Activated CD8-positive, alpha-beta memory T cell treated with anti-CD3 and anti-CD28 coated beads for 48 hours (primary cell): ENCODE results near the gene KPNA3.
"Not testable (repeated sequence)": the region's sequence is repeated elsewhere in the genome, so short reads cannot be mapped to it uniquely, and the experiment has no call there.

Source experiments
- DNase-seq, 3 experiments: peaks; one replicate each; pipeline ENCODE4 v3.0.0-alpha.2; 2020; ENCODE audit warnings: low read depth in 2 of 3, low spot score in 2 of 3

The KPNA3 gene

GRCh38 chr13:49759503-49759902 is 33.0 kb downstream of the KPNA3 start:
- no peak for DNase-seq

DNA sequence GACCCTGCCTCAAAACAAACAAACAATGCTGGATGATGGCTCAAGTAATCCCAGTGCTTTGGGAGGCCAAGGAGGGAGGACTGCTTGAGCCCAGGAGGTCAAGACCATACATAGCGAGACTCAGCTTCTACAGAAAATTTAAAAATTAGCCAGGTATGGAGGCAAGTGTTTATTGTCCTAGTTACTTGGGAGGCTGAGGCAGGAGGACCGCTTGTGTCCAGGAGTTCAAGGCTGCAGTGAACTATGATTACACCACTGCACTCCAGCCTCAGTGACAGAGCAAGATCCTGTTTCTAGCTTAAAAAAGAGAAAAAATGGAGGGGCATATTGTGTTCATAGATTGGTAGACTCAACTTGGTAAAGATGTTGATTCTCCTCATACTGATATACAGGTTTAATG is 36.2 kb downstream of the KPNA3 start:
- DNase-seq: no peak

DNA sequence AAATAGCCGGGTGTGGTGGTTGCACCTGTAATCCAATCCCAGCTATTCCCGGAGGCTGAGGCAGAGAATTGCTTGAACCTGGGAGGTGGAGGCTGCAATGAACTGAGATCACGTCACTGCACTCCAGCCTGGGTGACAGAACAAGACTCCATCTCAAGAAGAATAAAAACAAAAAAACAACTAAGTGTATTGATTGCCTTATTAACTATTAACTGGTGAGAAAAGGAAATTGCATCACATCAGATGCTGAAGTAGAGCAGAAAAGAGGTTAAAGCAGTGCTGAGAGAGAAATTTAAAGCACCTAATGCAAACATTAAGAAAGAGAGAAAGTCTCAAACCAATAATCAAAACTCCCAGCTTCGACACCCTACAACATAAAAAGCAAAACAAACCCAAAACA is 38.3 kb downstream of the KPNA3 start:
- no peak for DNase-seq

DNA sequence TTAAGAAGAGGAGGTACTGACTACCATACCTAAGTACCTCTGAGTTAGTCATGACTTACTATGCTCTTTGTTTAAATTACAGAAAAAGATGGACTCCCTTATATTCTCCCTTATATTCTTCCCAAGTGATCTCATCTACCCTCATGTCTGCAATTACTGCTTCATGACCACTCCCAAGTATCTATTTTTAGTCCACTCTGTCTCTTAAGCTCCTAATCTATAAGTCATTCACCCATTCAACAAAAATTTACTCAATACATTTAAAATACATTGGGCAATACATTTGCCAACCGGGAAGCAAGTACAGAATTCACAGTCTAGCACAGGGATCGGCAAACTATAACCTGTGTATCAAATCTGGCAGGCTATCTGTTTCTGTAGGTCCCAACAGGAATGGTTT is 42.6 kb downstream of the KPNA3 start:
- no peak for DNase-seq

DNA sequence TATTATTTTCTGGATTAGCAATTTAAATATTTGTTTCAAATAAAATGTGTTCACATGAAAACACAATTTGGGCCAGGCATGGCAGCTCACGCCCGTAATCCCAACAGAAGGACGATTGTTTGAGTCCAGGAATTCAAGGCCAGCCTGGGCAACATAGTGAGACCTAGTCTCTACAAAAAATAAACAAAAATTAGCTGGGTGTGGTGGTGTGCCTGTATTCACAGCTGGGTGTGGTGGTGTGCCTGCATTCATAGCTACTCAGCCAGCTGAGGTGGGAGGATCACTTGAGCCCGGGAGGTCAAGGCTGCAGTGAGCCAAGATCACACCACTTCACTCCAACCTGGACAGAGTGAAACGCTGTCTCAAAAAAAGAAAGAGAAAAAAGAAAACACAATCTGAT is 46.4 kb downstream of the KPNA3 start:
- no peak for DNase-seq

GRCh38 chr13:49740870-49741269 is 51.6 kb downstream of the KPNA3 start:
- DNase-seq: no peak

GRCh38 chr13:49739498-49740187 is 52.8 kb downstream of the KPNA3 start:
- no peak for DNase-seq

DNA sequence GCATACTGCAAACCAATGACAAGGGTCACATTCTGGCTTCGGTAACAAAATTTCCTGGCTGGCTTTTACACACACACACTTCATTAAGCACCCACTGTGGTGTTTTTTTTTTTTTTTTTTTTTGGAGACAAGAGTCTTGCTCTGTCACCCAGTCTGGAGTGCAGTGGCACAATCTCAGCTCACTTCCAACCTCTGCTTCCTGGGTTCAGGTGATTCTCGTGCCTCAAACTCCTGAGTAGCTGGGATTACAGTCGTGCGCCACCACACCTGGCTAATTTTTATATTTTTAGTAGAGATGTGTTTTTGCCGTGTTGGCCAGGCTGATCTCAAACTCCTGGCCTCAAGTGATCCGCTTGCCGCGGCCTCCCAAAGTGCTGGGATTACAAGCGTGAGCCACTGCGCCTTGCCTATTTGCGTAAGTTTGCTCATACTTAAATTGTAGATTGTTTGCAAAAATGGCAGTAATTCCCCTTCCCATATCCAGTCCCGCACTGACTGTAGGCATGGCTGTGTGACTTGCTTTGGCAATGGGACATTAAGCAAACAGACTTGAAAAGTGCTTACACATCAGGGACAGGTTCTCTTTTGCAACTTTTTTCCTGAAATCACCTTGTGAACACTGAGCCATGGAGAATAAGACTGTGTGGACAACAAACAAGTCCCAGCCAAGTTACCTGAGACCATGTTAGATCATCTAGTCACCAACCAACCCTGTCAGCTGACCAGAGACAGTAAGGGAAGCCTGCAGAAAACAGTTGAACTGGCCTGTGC is 59.1 kb downstream of the KPNA3 start:
- DNase-seq: no peak

DNA sequence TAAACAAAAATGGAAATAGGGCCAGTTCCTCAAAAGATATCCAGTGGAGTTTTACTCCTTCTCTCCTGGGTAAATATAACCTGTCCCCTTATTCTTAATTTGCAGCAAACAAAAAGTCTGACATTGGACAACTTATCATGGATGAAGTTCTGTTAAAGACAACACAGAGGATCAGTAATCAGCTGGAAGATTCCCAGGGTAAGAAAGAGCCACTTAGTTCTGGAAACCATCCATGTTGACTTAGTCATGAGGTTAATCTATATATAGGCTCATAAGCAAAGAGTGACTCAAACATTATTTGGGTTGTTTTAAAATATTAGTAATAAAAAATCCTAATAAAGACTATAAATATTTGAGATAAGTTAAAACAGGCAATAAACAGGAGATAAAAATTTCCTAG is 60.7 kb downstream of the KPNA3 start:
- DNase-seq: no peak

DNA sequence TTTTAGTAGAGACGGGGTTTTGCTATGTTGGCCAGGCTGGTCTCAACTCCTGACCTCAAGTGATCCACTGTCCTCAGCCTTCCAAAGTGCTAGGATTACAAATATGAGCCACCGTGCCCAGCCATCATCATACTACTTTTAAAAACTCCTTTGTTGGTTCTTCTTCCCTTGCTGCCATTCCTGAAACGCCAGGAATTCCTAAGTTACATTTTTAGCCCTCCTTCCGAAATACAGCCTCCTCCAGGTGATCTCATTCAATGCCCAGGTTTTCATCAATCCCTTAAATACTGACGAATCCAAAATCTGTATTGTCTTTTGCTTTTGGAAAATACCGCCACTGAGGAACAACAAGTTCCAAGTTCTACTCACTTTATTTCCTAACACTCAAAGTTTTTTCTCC is 75.9 kb downstream of the KPNA3 start:
- no peak for DNase-seq

- DNase-seq: no peak
Measured at GRCh38 chr13:49714757-49715156, 77.7 kb downstream of the KPNA3 start.

DNA sequence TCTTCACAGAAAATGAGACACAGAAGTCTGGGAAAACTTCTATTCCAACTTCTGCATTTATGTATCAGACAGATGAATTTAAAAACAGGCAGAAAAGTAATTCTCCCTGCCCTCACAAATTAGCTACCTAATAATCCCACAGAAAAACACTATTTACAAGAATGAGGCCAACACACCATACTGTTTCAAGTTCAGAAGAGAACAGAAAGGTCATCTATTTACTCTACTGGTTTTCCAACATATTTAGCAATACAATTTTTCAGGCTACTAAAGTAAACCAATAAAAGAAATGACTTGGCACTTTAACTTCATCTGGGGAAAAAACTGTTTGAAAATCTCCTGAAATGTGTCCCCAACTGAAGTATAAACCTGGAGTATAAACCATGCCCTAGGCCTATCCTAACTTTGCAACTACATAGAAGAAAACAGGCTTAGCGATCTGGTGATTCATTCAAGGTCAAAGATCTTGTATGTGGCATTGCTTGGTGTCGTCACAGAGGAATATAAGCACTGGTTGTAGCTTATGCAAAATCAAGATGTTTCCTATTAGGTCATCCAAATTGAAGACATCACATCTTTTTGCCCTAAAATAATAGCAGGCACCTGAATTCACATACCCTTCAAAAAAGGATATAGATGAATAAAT is 81.1 kb downstream of the KPNA3 start:
- no peak for DNase-seq

- not testable (repeated sequence) for DNase-seq
Measured at GRCh38 chr13:49704264-49704663, 88.2 kb downstream of the KPNA3 start.

DNA sequence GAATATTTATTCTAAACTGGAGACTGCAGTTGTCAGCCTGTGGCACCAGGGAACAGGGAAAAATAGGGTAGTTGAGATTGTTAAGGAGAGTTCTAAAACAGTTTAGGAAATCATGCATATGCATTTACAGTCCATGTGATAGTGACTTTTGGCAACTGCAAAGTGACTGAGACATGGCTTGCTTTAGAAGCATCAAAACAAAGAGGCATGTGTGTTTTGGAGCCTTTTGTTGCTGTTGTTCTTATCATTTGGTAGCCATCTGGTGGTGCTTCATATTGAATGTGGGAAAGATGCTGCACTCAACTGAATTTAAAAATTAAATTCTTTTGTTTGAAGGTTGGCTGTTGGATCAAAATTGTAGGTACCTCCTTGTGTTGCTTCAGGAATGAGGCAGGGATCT is 91.0 kb downstream of the KPNA3 start:
- no peak for DNase-seq

DNA sequence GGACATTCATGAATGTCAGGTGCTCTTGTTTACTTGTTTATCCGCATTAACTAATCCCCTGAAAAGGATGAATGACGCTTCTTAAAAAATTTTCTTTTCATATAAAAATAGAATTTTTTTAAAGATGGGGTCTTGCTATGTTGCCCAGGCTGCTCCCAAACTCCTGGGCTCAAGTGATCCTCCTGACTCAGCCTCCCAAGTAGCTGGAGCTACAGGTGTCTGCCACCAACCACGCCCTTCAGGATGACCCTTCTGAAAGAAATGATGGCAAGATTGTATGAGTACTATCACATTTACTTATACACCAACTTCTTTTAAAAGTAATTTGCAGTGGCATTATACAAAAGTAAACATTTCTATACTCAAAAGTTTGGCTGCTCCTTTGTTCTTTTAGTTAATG is 95.0 kb downstream of the KPNA3 start:
- DNase-seq: no peak

GRCh38 chr13:49694446-49694845 is 98.0 kb downstream of the KPNA3 start:
- no peak for DNase-seq

DNA sequence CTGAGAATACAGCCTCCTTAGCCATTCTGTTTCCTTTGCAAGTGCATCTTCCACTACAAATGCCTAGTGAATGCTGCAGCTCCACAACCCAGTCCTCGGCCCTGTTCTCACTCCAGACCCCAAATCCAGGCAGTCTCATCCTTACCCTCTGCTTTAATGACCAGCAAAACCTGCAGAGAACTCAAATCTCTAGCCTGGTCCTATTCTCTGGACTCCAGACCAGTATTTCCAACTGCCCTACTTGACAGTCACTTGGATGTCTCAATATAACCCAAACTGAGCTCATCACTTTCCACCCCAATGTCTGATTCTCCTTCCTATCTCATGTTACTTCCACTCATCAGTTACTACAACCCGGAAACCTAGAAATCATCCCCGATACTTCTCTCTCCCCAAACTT is 98.6 kb downstream of the KPNA3 start:
- DNase-seq: no peak

- DNase-seq: no peak
Measured at GRCh38 chr13:49693191-49693733, 99.2 kb downstream of the KPNA3 start.

- peak; percentile 74 to 85 (median 80) for DNase-seq
Measured at GRCh38 chr13:49690995-49691784, 101.3 kb downstream of the KPNA3 start, which contains the start of gene EBPL. TSS of gene EBPL (minus strand) at chr13:49691486. CDS start at chr13:49691424, 62 bp downstream.

- no peak for DNase-seq
Measured at GRCh38 chr13:49690133-49690994, 102.1 kb downstream of the KPNA3 start.
